GM12878 (cell line): ENCODE data around the gene AP1M1.

Experiments
- CBFB ChIP-seq: IDR thresholded peaks from 2 replicates; pipeline ENCODE4 v1.6.1; 2016; ENCODE audit warnings: antibody characterized with exemption, low read depth
- IRF5 ChIP-seq: fragments of 450-650 bp; IDR thresholded peaks from 2 replicates; pipeline ENCODE4 v1.6.1; 2017; ENCODE audit warnings: borderline replicate concordance
- KLF5 ChIP-seq: fragments of 450-650 bp; IDR thresholded peaks from 2 replicates; pipeline ENCODE4 v1.6.1; 2014; ENCODE audit warnings: mild to moderate bottlenecking; ENCODE audit not compliant: partially characterized antibody
- MXI1 ChIP-seq: fragments of 150-350 bp; IDR thresholded peaks from 2 replicates; pipeline ENCODE4 v1.6.1; 2011; ENCODE audit warnings: low read depth, mild to moderate bottlenecking, inconsistent platforms, low read length, improper control_type of control experiment
- MYB ChIP-seq: fragments of 150-350 bp; IDR thresholded peaks from 2 replicates; pipeline ENCODE4 v1.6.1; 2014; ENCODE audit warnings: mild to moderate bottlenecking, low read depth, low read length, borderline replicate concordance
- MYC ChIP-seq: IDR thresholded peaks from 2 replicates; pipeline ENCODE4 v1.6.1; 2011; ENCODE audit warnings: mild to moderate bottlenecking, low read length, moderate library complexity, inconsistent platforms; ENCODE audit not compliant: insufficient read depth, insufficient replicate concordance, insufficient read length, severe bottlenecking
- SIN3A ChIP-seq: IDR thresholded peaks from 2 replicates; pipeline ENCODE4 v1.6.1; 2012; ENCODE audit warnings: low read depth, low read length, improper control_type of control experiment
- TARDBP ChIP-seq: IDR thresholded peaks from 2 replicates; pipeline ENCODE4 v1.6.1; 2016; ENCODE audit warnings: borderline replicate concordance
- TBL1XR1 ChIP-seq: IDR thresholded peaks from 2 replicates; pipeline ENCODE4 v1.6.1; 2012; ENCODE audit warnings: low read depth, low read length, improper control_type of control experiment
- TCF12 ChIP-seq: IDR thresholded peaks from 2 replicates; pipeline ENCODE4 v1.6.1; 2011; ENCODE audit warnings: low read depth, mild to moderate bottlenecking, low read length
- TF ChIP-seq, protein P1 (sequence below), 3 experiments: IDR thresholded peaks in 2 of 3; conservative IDR thresholded peaks in 1 of 3; 2 replicates each; pipeline ENCODE4 v1.5.1; 2011; ENCODE audit warnings: low read depth in 3 of 3, low read length in 3 of 3, mild to moderate bottlenecking in 3 of 3, control low read depth in 2 of 3, moderate library complexity in 2 of 3, inconsistent platforms in 1 of 3, mixed read lengths in 1 of 3; ENCODE audit not compliant: control insufficient read depth in 2 of 3, insufficient read depth in 1 of 3; ENCODE audit errors: extremely low read depth in 1 of 3

DNA sequence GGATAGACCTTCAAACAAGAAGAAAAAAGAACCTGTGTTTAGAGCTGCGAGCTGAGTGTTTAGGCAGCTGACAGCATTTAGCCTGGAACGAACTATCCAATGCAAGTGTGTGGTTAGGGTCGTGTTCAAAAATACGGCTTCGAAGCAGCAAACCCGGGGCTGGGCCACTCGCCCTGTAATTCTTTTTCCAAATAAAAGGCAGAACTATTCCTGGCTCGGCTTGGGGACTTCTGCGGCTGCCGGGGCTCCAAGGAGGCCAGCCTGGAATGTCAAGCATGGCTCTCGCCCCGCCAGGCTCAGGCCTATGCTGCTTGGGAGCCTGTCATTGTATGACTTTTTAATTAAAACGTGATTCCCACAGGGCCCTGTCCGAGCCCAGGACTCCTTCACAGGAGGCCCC lies 75.2 kb downstream of the AP1M1 start:
- TF ChIP-seq CBFB (no peak), IRF5 (no peak), MYC (no peak), KLF5 (no peak), TARDBP (no peak), TCF12 (no peak), TBL1XR1 (no peak), MYB (no peak), SIN3A (no peak), MXI1 (no peak)
- TF ChIP-seq, protein P1, sequence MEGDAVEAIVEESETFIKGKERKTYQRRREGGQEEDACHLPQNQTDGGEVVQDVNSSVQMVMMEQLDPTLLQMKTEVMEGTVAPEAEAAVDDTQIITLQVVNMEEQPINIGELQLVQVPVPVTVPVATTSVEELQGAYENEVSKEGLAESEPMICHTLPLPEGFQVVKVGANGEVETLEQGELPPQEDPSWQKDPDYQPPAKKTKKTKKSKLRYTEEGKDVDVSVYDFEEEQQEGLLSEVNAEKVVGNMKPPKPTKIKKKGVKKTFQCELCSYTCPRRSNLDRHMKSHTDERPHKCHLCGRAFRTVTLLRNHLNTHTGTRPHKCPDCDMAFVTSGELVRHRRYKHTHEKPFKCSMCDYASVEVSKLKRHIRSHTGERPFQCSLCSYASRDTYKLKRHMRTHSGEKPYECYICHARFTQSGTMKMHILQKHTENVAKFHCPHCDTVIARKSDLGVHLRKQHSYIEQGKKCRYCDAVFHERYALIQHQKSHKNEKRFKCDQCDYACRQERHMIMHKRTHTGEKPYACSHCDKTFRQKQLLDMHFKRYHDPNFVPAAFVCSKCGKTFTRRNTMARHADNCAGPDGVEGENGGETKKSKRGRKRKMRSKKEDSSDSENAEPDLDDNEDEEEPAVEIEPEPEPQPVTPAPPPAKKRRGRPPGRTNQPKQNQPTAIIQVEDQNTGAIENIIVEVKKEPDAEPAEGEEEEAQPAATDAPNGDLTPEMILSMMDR (IDR thresholded peaks at IDR 0.05 in 2 of 3, conservative IDR thresholded peaks at IDR 0.05 in 1 of 3; ENCODE audit: control insufficient read depth in 2 of 3, extremely low read depth in 1 of 3, insufficient read depth in 1 of 3, low read depth in 3 of 3, low read length in 3 of 3) = no peak
